MM.1S (cell line): ENCODE data around the gene CYSLTR2.
"Not testable (repeated sequence)": the region's sequence is repeated elsewhere in the genome, so short reads cannot be mapped to it uniquely, and the experiment has no call there.

Experiments used
- DNase-seq: peaks from one replicate; pipeline ENCODE4 v3.0.0-alpha.2; 2015
- H2AFZ ChIP-seq: fragments of 300-600 bp; sonication (generic); 2 replicates; pipeline ENCODE4 v1.6.0; 2016; ENCODE audit warnings: antibody characterized with exemption, low read length
- H3F3A ChIP-seq: fragments of 300-600 bp; sonication (generic); 2 replicates; pipeline ENCODE4 v1.6.1; 2016; ENCODE audit warnings: mild to moderate bottlenecking, antibody characterized with exemption, low read length, moderate library complexity, mixed read lengths; ENCODE audit not compliant: insufficient read depth
- H3K27ac ChIP-seq: fragments of 300-600 bp; sonication (generic); 2 replicates; pipeline ENCODE4 v1.5.1; 2016; ENCODE audit warnings: mild to moderate bottlenecking, low read length
- H3K27me3 ChIP-seq: fragments of 300-600 bp; sonication (generic); replicated peaks from 2 replicates; pipeline ENCODE4 v1.6.0; 2016; ENCODE audit warnings: low read length; ENCODE audit not compliant: insufficient read depth
- H3K36me3 ChIP-seq: fragments of 300-600 bp; sonication (generic); replicated peaks from 2 replicates; pipeline ENCODE4 v1.6.1; 2016; ENCODE audit warnings: mild to moderate bottlenecking, low read length, mixed read lengths; ENCODE audit not compliant: insufficient read depth
- H3K4me1 ChIP-seq: fragments of 300-600 bp; sonication (generic); 2 replicates; pipeline ENCODE4 v1.6.1; 2016; ENCODE audit warnings: low read length, mixed read lengths
- H3K4me2 ChIP-seq: fragments of 300-600 bp; sonication (generic); 2 replicates; pipeline ENCODE4 v1.6.0; 2016; ENCODE audit warnings: low read depth, low read length
- H3K4me3 ChIP-seq: fragments of 300-600 bp; sonication (generic); 2 replicates; pipeline ENCODE4 v1.5.1; 2016; ENCODE audit warnings: low read length, mixed read lengths
- H3K79me2 ChIP-seq: fragments of 300-600 bp; sonication (generic); 2 replicates; pipeline ENCODE4 v1.6.1; 2016; ENCODE audit warnings: mixed run types, low read length, mixed read lengths
- H3K9ac ChIP-seq: fragments of 300-600 bp; sonication (generic); 2 replicates; pipeline ENCODE4 v1.6.1; 2016; ENCODE audit warnings: low read length, mixed read lengths
- H3K9me2 ChIP-seq: fragments of 300-600 bp; sonication (generic); replicated peaks from 2 replicates; pipeline ENCODE4 v1.6.1; 2016; ENCODE audit warnings: mild to moderate bottlenecking, low read length, mixed read lengths; ENCODE audit not compliant: insufficient read depth
- H3K9me3 ChIP-seq: fragments of 300-600 bp; sonication (generic); replicated peaks from 2 replicates; pipeline ENCODE4 v1.6.1; 2016; ENCODE audit warnings: mild to moderate bottlenecking, low read length, mixed read lengths; ENCODE audit not compliant: insufficient read depth
- H4K20me1 ChIP-seq: fragments of 300-600 bp; sonication (generic); 2 replicates; pipeline ENCODE4 v1.6.1; 2016; ENCODE audit warnings: mild to moderate bottlenecking, low read length, moderate library complexity, mixed read lengths; ENCODE audit not compliant: insufficient read depth
- EZH2 ChIP-seq: fragments of 300-600 bp; sonication (generic); optimal IDR thresholded peaks from 2 replicates; pipeline ENCODE3; 2017; ENCODE audit warnings: low read depth, mild to moderate bottlenecking, antibody characterized with exemption, low read length, mixed read lengths
- EZH2phosphoT487 ChIP-seq: fragments of 300-600 bp; sonication (generic); IDR thresholded peaks from 2 replicates; pipeline ENCODE4 v1.6.1; 2018; ENCODE audit warnings: antibody characterized with exemption, low read length
- TF ChIP-seq, protein P1 (sequence below): fragments of 300-600 bp; sonication (generic); IDR thresholded peaks from 2 replicates; pipeline ENCODE4 v1.5.1; 2016; ENCODE audit warnings: antibody characterized with exemption, low read length, mixed read lengths

CYSLTR2 gene

DNA sequence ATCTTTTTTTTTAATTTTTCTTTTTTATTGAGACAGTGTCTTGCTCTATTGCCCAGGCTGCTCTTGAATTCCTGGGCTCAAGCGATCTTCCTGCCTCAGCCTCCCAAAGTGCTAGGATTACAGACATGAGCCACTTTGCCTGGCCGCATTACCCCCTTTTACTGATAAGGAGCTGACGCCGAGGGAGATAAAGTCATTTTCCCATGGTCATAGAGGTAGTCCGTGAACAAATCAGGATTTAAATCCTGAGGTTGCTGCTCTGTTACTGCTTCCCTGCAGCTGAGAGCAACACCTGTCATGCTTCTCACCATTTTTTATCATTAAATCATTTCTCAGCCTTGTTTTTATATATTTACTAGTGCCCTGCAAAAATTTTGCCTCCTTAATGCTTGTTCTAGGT lies 7.4 kb downstream of the CYSLTR2 start:
- DNase-seq = no peak
- Histone ChIP-seq H3K4me2 (no peak overlapping the region), H4K20me1 (no peaks in the 10 kb centered on the region), H3K9ac (no peak overlapping the region), H3K9me2 (no peaks in the 10 kb centered on the region), H3K36me3 (no peaks in the 10 kb centered on the region), H3F3A (no peaks in the 10 kb centered on the region), H3K27ac (no peak overlapping the region), H3K9me3 (no peaks in the 10 kb centered on the region), H2AFZ (no peak overlapping the region), H3K27me3 (no peaks in the 10 kb centered on the region), H3K4me1 (no peaks in the 10 kb centered on the region), H3K4me3 (no peak overlapping the region), H3K79me2 (no peaks in the 10 kb centered on the region)
- TF ChIP-seq, protein P1, sequence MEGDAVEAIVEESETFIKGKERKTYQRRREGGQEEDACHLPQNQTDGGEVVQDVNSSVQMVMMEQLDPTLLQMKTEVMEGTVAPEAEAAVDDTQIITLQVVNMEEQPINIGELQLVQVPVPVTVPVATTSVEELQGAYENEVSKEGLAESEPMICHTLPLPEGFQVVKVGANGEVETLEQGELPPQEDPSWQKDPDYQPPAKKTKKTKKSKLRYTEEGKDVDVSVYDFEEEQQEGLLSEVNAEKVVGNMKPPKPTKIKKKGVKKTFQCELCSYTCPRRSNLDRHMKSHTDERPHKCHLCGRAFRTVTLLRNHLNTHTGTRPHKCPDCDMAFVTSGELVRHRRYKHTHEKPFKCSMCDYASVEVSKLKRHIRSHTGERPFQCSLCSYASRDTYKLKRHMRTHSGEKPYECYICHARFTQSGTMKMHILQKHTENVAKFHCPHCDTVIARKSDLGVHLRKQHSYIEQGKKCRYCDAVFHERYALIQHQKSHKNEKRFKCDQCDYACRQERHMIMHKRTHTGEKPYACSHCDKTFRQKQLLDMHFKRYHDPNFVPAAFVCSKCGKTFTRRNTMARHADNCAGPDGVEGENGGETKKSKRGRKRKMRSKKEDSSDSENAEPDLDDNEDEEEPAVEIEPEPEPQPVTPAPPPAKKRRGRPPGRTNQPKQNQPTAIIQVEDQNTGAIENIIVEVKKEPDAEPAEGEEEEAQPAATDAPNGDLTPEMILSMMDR = no peak
- TF ChIP-seq EZH2 (no peak), EZH2phosphoT487 (no peak)

- TF ChIP-seq, protein P1 = no peak
- TF ChIP-seq EZH2 (no peak), EZH2phosphoT487 (no peak)
- no peak overlapping the region for H3K9ac ChIP-seq
- no peak for DNase-seq
- H3K27me3 ChIP-seq = no peaks in the 10 kb centered on the region
- H4K20me1 ChIP-seq = no peaks in the 10 kb centered on the region
- H3K4me3 ChIP-seq = no peak overlapping the region
- H3K36me3 ChIP-seq = no peaks in the 10 kb centered on the region
- no peak overlapping the region for H3K4me2 ChIP-seq
- H3F3A ChIP-seq = no peaks in the 10 kb centered on the region
- H3K9me3 ChIP-seq = no peaks in the 10 kb centered on the region
- no peaks in the 10 kb centered on the region for H3K79me2 ChIP-seq
- no peaks in the 10 kb centered on the region for H3K9me2 ChIP-seq
- no peak overlapping the region for H2AFZ ChIP-seq
- H3K4me1 ChIP-seq = no peaks in the 10 kb centered on the region
- no peak overlapping the region for H3K27ac ChIP-seq
Measured at GRCh38 chr13:48662226-48662625, 8.5 kb downstream of the CYSLTR2 start.

- no peak for DNase-seq
- H3K27ac ChIP-seq = no peak overlapping the region
- H3K4me3 ChIP-seq = no peak overlapping the region
- H3K9me2 ChIP-seq = no peaks in the 10 kb centered on the region
- no peak overlapping the region for H3K9ac ChIP-seq
- H3K4me1 ChIP-seq = no peaks in the 10 kb centered on the region
- TF ChIP-seq, protein P1 = no peak
- TF ChIP-seq EZH2 (no peak), EZH2phosphoT487 (no peak)
- H4K20me1 ChIP-seq = no peaks in the 10 kb centered on the region
- no peaks in the 10 kb centered on the region for H3K27me3 ChIP-seq
- no peaks in the 10 kb centered on the region for H3F3A ChIP-seq
- H3K4me2 ChIP-seq = no peak overlapping the region
- no peaks in the 10 kb centered on the region for H3K36me3 ChIP-seq
- no peaks in the 10 kb centered on the region for H3K9me3 ChIP-seq
- no peak overlapping the region for H2AFZ ChIP-seq
- H3K79me2 ChIP-seq = no peaks in the 10 kb centered on the region
Measured at GRCh38 chr13:48667136-48667535, 13.4 kb downstream of the CYSLTR2 start.

GRCh38 chr13:48671421-48671820 lies 17.7 kb downstream of the CYSLTR2 start:
- H3K27ac ChIP-seq, H3K27me3 ChIP-seq, H3K4me2 ChIP-seq, H3K4me3 ChIP-seq, H3K9ac ChIP-seq, H3K4me1 ChIP-seq, H3K36me3 ChIP-seq, H4K20me1 ChIP-seq, DNase-seq, H2AFZ ChIP-seq, H3K79me2 ChIP-seq, H3K9me2 ChIP-seq, H3F3A ChIP-seq, H3K9me3 ChIP-seq: not testable (repeated sequence)
